Islet precursor cell (in vitro differentiated cells): ENCODE results near the gene KRTAP6-2.

Experiments used
- DNase-seq: peaks from one replicate; pipeline ENCODE4 v3.0.0-alpha.2; 2018

The KRTAP6-2 gene

DNA sequence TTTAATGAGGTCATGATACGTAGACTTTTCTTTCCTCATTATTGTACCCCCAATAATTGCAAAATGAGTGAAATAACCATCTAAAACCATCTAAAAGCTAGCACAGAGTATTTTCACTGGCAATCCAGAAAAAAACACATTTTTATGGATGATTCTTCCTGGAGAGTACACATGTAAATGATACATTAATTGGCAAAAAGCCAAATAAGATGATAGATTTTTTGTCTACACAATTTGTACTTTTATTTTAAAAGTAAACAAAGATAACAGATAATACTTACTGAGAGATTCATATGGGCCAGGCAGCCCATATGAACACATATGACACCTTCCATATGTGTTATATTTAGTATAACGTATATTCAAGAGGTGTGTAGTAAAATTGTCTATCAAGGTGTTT is 35.1 kb downstream of the KRTAP6-2 start:
- no peak for DNase-seq

DNA sequence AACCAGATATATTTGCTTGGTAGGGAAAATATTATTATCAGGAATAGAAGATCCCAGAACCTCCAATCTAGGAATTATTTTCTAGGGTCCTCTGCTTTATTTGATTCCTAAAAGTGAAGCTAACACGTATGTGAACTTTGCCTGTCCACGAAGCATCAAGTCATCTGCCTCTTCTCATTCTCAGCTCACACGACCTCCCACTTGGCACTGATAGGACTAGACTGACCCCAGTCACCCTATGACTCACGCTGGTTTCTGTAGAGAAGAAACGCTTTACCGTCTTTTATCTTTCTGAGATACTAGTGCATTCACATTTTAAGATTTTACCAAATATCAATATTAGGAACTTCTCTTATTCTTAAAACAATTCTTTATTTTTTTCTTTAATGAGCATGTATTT is 35.6 kb downstream of the KRTAP6-2 start:
- no peak for DNase-seq

DNA sequence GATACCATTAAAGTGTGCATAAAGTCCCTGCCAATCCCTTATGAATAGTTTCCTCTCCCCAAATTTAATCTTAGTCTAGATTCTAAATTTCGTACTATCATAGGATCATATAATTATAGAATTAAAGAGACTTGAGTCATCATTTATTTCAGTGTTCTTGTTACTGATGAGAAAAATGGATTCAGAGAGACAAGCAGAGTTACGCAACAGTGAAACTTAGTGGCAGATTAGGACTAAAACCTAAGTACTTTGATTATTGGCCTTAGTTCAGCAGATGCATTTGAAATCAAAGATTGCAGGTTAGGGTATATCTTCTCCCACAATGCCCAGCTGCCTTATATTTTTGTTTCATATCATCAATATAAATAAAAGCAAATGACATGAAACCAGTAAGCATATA is 36.7 kb downstream of the KRTAP6-2 start:
- DNase-seq, result no peak

DNA sequence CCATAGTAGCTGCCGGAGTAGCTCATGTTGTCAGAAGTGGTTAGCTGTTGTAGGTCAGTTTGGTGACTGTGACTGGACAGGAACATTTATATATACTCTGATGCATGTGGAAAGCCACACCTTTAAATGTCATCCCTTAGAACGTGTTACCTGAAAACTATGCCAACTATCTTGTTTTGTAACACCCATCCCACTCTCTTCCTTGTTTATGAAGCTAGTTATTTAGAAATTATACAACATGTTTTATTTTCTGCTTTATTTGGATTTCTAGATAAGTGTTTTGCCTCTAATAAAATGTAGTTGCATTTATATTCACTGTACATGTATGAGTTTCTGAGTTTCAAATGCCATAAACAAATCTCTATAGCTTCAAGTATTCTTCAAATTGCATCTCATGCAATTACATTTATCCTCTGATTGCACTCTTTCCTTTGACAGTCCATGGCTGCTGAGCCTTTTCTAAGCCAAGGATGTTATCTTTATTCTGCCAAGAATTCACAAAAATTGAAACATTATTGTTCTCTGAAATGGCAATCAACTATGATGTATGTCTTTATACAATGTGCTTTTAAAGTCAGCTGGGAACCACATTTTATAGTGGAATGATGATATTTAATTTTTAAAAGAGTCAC is 37.3 kb downstream of the KRTAP6-2 start, which contains the start of gene KRTAP19-7:
Gene KRTAP19-7, minus strand, starts transcription at position 51 of the 632 bp plus-strand sequence. Its CDS starts 25 bp downstream, at position 26.
- DNase-seq, result no peak

DNA sequence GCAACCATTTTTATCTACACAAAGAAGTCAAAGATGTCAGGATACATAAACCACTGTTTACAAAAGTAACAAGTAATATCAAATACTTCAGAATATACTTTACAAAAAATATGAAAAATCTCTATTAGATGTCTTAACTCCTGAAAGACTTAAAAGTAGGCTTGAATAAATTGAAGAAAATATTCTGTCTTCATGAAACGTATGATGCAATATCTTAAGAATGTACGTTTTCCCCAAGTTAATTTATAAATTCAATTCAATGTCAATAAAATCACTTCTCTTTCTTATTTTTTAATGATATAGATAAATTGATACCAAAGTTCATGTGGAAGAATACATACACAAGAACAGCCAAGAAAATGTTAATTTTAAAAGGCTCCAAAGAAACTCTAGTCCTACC is 43.6 kb downstream of the KRTAP6-2 start:
- DNase-seq, result no peak

DNA sequence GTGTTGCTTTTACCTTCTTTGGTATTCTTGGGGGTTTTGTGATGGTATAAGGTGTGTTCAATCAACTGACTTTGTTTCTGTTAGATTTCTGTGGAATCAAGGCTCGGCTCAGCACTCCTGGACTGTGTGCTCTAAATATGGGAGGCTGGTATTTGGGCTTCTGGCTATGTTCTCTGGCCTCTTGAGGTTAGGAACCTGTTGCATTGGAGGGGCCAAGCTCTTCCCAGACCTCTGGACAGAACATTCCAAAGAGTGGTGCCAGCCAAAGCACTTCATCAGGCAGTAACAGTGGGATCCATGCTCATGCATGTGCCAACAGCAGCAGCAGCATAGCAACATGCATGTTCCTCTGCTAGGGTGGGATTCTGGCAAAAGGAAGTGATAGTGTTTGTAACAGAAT is 45.9 kb downstream of the KRTAP6-2 start:
- no peak for DNase-seq
